ENCODE results near the gene CHST5.

DNA sequence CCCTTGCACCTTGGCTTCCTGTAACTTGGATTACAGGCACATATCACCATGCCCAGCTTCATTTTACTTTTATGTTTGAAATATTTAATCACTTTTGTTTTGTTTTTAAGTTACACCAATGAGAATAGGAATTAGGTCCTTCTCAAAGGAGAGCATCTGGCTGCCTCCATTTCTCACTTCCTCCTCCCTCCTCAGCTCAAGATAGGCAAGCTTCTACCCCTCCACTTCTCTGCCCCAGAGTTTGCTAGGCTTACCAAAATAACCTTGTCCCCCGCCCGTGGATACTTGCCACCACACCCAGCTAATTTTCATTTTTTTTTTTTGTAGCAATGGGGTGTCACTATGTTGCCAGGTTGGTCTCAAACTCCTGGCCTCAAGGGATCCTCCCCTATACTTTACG, 48.2 kb upstream of the CHST5 start:
- TF ChIP-seq HDGF (IDR thresholded peaks at IDR 0.05; ENCODE audit: borderline replicate concordance) (no peak), ZNF384 (IDR thresholded peaks at IDR 0.05) (no peak), FOXA1 (IDR thresholded peaks at IDR 0.05) (no peak)

Measured in HEK293T (cell line).